ENCODE results near the gene SRRM3. TPM values are rescaled to one million over a fixed set of nuclear protein-coding genes. Genes with fewer than 3 reads are reported as not detected.
"Not testable (repeated sequence)": the region's sequence is repeated elsewhere in the genome, so short reads cannot be mapped to it uniquely, and the experiment has no call there.

Gene SRRM3
- total and polyA plus RNA-seq, 9 of the 15 experiments (the other 6 are each of a cell fraction or from before 2014, with no cell fraction given) = 0.04 to 0.91 (median 0.46) TPM; not detected in 2

GRCh38 chr7:76155938-76156337 is 45.8 kb upstream of the SRRM3 start (continued):
- TF ChIP-seq THAP12 (CRISPR knock-in tag; IDR thresholded peaks at IDR 0.05) (no peak), ZFPM2 (CRISPR knock-in tag; IDR thresholded peaks at IDR 0.05) (no peak)

- H2AFZ ChIP-seq (ENCODE audit: low read depth, low read length); H3K9me1 ChIP-seq (ENCODE audit: control insufficient read depth, insufficient read depth, low read length); ATAC-seq; H3K9ac ChIP-seq (ENCODE audit: insufficient read depth in 1 of 2, low read depth in 2 of 2, low read length in 2 of 2); H3K79me2 ChIP-seq (ENCODE audit: control insufficient read depth, insufficient read depth, low read length); H3K27me3 ChIP-seq (ENCODE audit: control insufficient read depth in 2 of 2, insufficient read depth in 2 of 2, low read length in 2 of 2); H3K4me1 ChIP-seq (replicated peaks in 1 of 2; ENCODE audit: control insufficient read depth in 2 of 2, insufficient read depth in 2 of 2, low read length in 2 of 2); H3K36me3 ChIP-seq (ENCODE audit: control insufficient read depth, insufficient read depth, low read length); H3K4me2 ChIP-seq (ENCODE audit: insufficient read depth, low read length); H3K9me3 ChIP-seq (replicated peaks; ENCODE audit: control insufficient read depth, insufficient read depth, low read depth, low read length); intact Hi-C loops (cut with micrococcal nuclease); in situ Hi-C loops (cut with MboI); H4K20me1 ChIP-seq (replicated peaks; ENCODE audit: control insufficient read depth, insufficient read depth, low read length); CTCF ChIA-PET (ENCODE audit: low intra/inter-chr PET ratio); DNase-seq (ENCODE audit: extremely low read depth in 1 of 4, low spot score in 3 of 4); POLR2A ChIA-PET; BruUV-seq (replicated peaks); H3K4me3 ChIP-seq; FAIRE-seq; H3K27ac ChIP-seq (ENCODE audit: extremely low read depth, low read depth, low read length): not testable (repeated sequence)
- 45% methylated on average over 2 of the region's 2 CpGs for WGBS (ENCODE audit: insufficient coverage, low coverage, missing lambda C conversion rate)
These were observed 44.6 kb upstream of the SRRM3 start for GRCh38 chr7:76156992-76157685.

- BruUV-seq (replicated peaks); H3K9me1 ChIP-seq (ENCODE audit: control insufficient read depth, insufficient read depth, low read length); intact Hi-C loops (cut with micrococcal nuclease); ATAC-seq; H4K20me1 ChIP-seq (replicated peaks; ENCODE audit: control insufficient read depth, insufficient read depth, low read length); DNase-seq (ENCODE audit: extremely low read depth in 1 of 4, low spot score in 3 of 4); H3K9me3 ChIP-seq (replicated peaks; ENCODE audit: control insufficient read depth, insufficient read depth, low read depth, low read length); POLR2A ChIA-PET; H3K79me2 ChIP-seq (ENCODE audit: control insufficient read depth, insufficient read depth, low read length); H3K9ac ChIP-seq (ENCODE audit: insufficient read depth in 1 of 2, low read depth in 2 of 2, low read length in 2 of 2); H3K27ac ChIP-seq (ENCODE audit: extremely low read depth, low read depth, low read length); in situ Hi-C loops (cut with MboI); H3K4me2 ChIP-seq (ENCODE audit: insufficient read depth, low read length); H2AFZ ChIP-seq (ENCODE audit: low read depth, low read length); H3K27me3 ChIP-seq (ENCODE audit: control insufficient read depth in 2 of 2, insufficient read depth in 2 of 2, low read length in 2 of 2); H3K4me3 ChIP-seq; CTCF ChIA-PET (ENCODE audit: low intra/inter-chr PET ratio); H3K4me1 ChIP-seq (replicated peaks in 1 of 2; ENCODE audit: control insufficient read depth in 2 of 2, insufficient read depth in 2 of 2, low read length in 2 of 2); FAIRE-seq; H3K36me3 ChIP-seq (ENCODE audit: control insufficient read depth, insufficient read depth, low read length): not testable (repeated sequence)
- 64% methylated on average over 10 of the region's 10 CpGs for WGBS (ENCODE audit: insufficient coverage, low coverage, missing lambda C conversion rate)
These were observed 43.3 kb upstream of the SRRM3 start for GRCh38 chr7:76158416-76158815.

Data from K562 (cell line).